GM12892 (cell line): Measurements from ENCODE around the gene UBL7.

ENCODE experiments used
- DNase-seq: peaks from one replicate; pipeline ENCODE4 v3.0.0; 2011; ENCODE audit not compliant: insufficient read length
- FAIRE-seq: peaks from 2 replicates; lab custom pipeline; 2011; peaks lifted over from hg19 to GRCh38; lab: Jason Lieb, UNC
- POLR2A ChIP-seq: IDR thresholded peaks from 2 replicates; pipeline ENCODE4 v1.6.1; 2011; ENCODE audit warnings: low read depth, low read length, control low read depth
- POLR2AphosphoS5 ChIP-seq: IDR thresholded peaks from 2 replicates; pipeline ENCODE4 v1.6.1; 2011; ENCODE audit warnings: low read depth, low read length, control low read depth
- TAF1 ChIP-seq: IDR thresholded peaks from 2 replicates; pipeline ENCODE4 v1.6.1; 2011; ENCODE audit warnings: low read depth, mild to moderate bottlenecking, control low read depth, low read length, borderline replicate concordance

Gene UBL7

GRCh38 chr15:74414603-74415338 is 46.2 kb downstream of the UBL7 start:
- FAIRE-seq (no peak), DNase-seq (no peak)
- TF ChIP-seq TAF1 (no peak), POLR2A (no peak; the same call in 1 of the 2 replicates), POLR2AphosphoS5 (no peak)

GRCh38 chr15:74414081-74414580 is 46.8 kb downstream of the UBL7 start:
- no peak for FAIRE-seq
- no peak for DNase-seq
- TF ChIP-seq POLR2A = no peak
- TF ChIP-seq POLR2AphosphoS5 = no peak
- TF ChIP-seq TAF1 = no peak

- no peak for DNase-seq
- TF ChIP-seq POLR2A = no peak
- TF ChIP-seq POLR2AphosphoS5 = no peak
- TF ChIP-seq TAF1 = no peak
- FAIRE-seq = no peak
Measured at GRCh38 chr15:74413350-74414080, 47.4 kb downstream of the UBL7 start.

- no peak for FAIRE-seq
- TF ChIP-seq POLR2AphosphoS5 (no peak), POLR2A (0 out of 2 replicates have a peak, but pooled peaks have one; percentile 27)
Measured at GRCh38 chr15:74412159-74412558, 48.8 kb downstream of the UBL7 start.

GRCh38 chr15:74411686-74412085 is 49.3 kb downstream of the UBL7 start:
- no peak for TF ChIP-seq TAF1
- TF ChIP-seq POLR2AphosphoS5 = peak; percentile 17; the same call in 1 of the 2 replicates
- DNase-seq (no peak), FAIRE-seq (no peak)

More at GRCh38 chr15:74412159-74412558, 48.8 kb downstream of the UBL7 start:
- no peak for DNase-seq

GRCh38 chr15:74410502-74410901 is 50.5 kb downstream of the UBL7 start:
- no peak for FAIRE-seq
- no peak for TF ChIP-seq POLR2A
- TF ChIP-seq POLR2AphosphoS5 = 0 out of 2 replicates have a peak, but pooled peaks have one; percentile 31
- no peak for DNase-seq

- DNase-seq = no peak
- FAIRE-seq = no peak
- TF ChIP-seq POLR2A (no peak), TAF1 (no peak), POLR2AphosphoS5 (no peak)
Measured at GRCh38 chr15:74409225-74409624, 51.7 kb downstream of the UBL7 start.

- no peak for FAIRE-seq
- DNase-seq = no peak
- TF ChIP-seq POLR2A = peak; percentile 43; the same call in 1 of the 2 replicates
- TF ChIP-seq POLR2AphosphoS5 = no peak
Measured at GRCh38 chr15:74408815-74409214, 52.1 kb downstream of the UBL7 start.

- FAIRE-seq = no peak
- TF ChIP-seq POLR2A (no peak), POLR2AphosphoS5 (no peak; the same call in 1 of the 2 replicates), TAF1 (no peak)
- no peak for DNase-seq
Measured at GRCh38 chr15:74408385-74408784, 52.6 kb downstream of the UBL7 start.

GRCh38 chr15:74406992-74407705 is 53.8 kb downstream of the UBL7 start:
- TF ChIP-seq POLR2A = no peak
- peak; percentile 21 for FAIRE-seq
- peak; percentile 47 for DNase-seq

GRCh38 chr15:74406517-74406916 is 54.4 kb downstream of the UBL7 start:
- FAIRE-seq = no peak
- TF ChIP-seq POLR2A = no peak
- TF ChIP-seq POLR2AphosphoS5 = no peak
- no peak for TF ChIP-seq TAF1
- DNase-seq = no peak

- TF ChIP-seq POLR2A (no peak), TAF1 (no peak), POLR2AphosphoS5 (no peak)
- DNase-seq = no peak
- FAIRE-seq = no peak
Measured at GRCh38 chr15:74405823-74406222, 55.1 kb downstream of the UBL7 start.
